H1 (cell line): ENCODE measurements around the gene ANXA5. TPM values are rescaled to one million over a fixed set of nuclear protein-coding genes. Genes with fewer than 3 reads are reported as not detected.

Experiments used
- CTCF ChIA-PET: fragments of 300-600 bp; sonication (Branson Sonifier 250); formaldehyde crosslinking; loops from one replicate; lab custom pipeline; 2021; ENCODE audit not compliant: partially characterized antibody; lab: Charles Lee
- POLR2A ChIA-PET: fragments of 300-600 bp; sonication (Branson Sonifier 250); formaldehyde crosslinking; loops from one replicate; lab custom pipeline; 2021; ENCODE audit warnings: inconsistent platforms; ENCODE audit not compliant: partially characterized antibody; lab: Charles Lee
- DNase-seq, 2 experiments: peaks; one replicate each; pipeline versions ENCODE4 v3.0.0 to v3.0.0-alpha.2; 2010 to 2022; ENCODE audit warnings: low spot score in 2 of 2, low read depth in 1 of 2, mixed read lengths in 1 of 2
- FAIRE-seq: peaks from 2 replicates; lab custom pipeline; 2011; peaks lifted over from hg19 to GRCh38; lab: Jason Lieb, UNC
- H2AFZ ChIP-seq: 2 replicates; pipeline ENCODE4 v1.8.1; 2012; ENCODE audit warnings: low read length, inconsistent platforms
- H2AK5ac ChIP-seq: 2 replicates; pipeline ENCODE4 v1.6.1; 2013; ENCODE audit warnings: low read depth, low read length
- H2BK120ac ChIP-seq: replicated peaks from 2 replicates; pipeline ENCODE3; 2013; ENCODE audit warnings: low read depth, low read length, inconsistent platforms
- H2BK12ac ChIP-seq: 2 replicates; pipeline ENCODE4 v1.6.1; 2013; ENCODE audit warnings: low read depth, low read length
- H2BK15ac ChIP-seq: 2 replicates; pipeline ENCODE4 v1.6.1; 2013; ENCODE audit warnings: low read length
- H2BK20ac ChIP-seq: 2 replicates; pipeline ENCODE4 v1.6.1; 2013; ENCODE audit warnings: low read length
- H2BK5ac ChIP-seq: 2 replicates; pipeline ENCODE4 v1.6.1; 2013; ENCODE audit warnings: low read depth, low read length
- H3K14ac ChIP-seq: 2 replicates; pipeline ENCODE4 v1.6.1; 2013; ENCODE audit warnings: inconsistent platforms; ENCODE audit not compliant: insufficient read length
- H3K18ac ChIP-seq: 2 replicates; pipeline ENCODE4 v1.6.1; 2013; ENCODE audit warnings: low read length; ENCODE audit errors: extremely low read depth
- H3K23ac ChIP-seq: 2 replicates; pipeline ENCODE4 v1.6.1; 2013; ENCODE audit warnings: inconsistent platforms; ENCODE audit not compliant: insufficient read length
- H3K23me2 ChIP-seq: 2 replicates; pipeline ENCODE4 v1.6.1; 2013; ENCODE audit warnings: low read depth, low read length
- H3K27ac ChIP-seq: 2 replicates; pipeline ENCODE4 v1.6.1; 2011; ENCODE audit warnings: low read depth, low read length, inconsistent platforms
- H3K27me3 ChIP-seq, 4 experiments: replicated peaks in 1 of 4; 1 replicate in 1 of 4; 2 replicates in 3 of 4; pipeline versions ENCODE4 v1.6.1 to v1.8.1; 2011 to 2013; ENCODE audit warnings: low read length in 3 of 4, mild to moderate bottlenecking in 3 of 4, inconsistent platforms in 2 of 4, mixed read lengths in 2 of 4, moderate library complexity in 1 of 4; ENCODE audit not compliant: control insufficient read depth in 3 of 4, insufficient read depth in 3 of 4; ENCODE audit errors: extremely low read depth in 1 of 4
- H3K36me3 ChIP-seq, 4 experiments: 2 replicates each; pipeline versions ENCODE4 v1.6.1 to v1.8.1; 2011 to 2013; ENCODE audit warnings: mild to moderate bottlenecking in 4 of 4, low read length in 3 of 4, moderate library complexity in 2 of 4, control low read depth in 1 of 4, inconsistent platforms in 1 of 4; ENCODE audit not compliant: insufficient read depth in 4 of 4, control insufficient read depth in 2 of 4
- H3K4ac ChIP-seq: replicated peaks from 2 replicates; pipeline ENCODE3; 2013; ENCODE audit warnings: low read length, low read depth, mixed read lengths, inconsistent platforms; ENCODE audit not compliant: insufficient read length
- H3K4me1 ChIP-seq, 4 experiments: replicated peaks in 1 of 4; 1 replicate in 1 of 4; 2 replicates in 3 of 4; pipeline versions ENCODE4 v1.6.1 to v1.8.1; 2011 to 2013; ENCODE audit warnings: low read length in 3 of 4, inconsistent platforms in 2 of 4, mixed read lengths in 1 of 4; ENCODE audit not compliant: insufficient read depth in 4 of 4, control insufficient read depth in 3 of 4
- H3K4me2 ChIP-seq, 2 experiments: 2 replicates each; pipeline versions ENCODE4 v1.6.1 to v1.8.1; 2011 to 2013; ENCODE audit warnings: low read depth in 2 of 2, low read length in 2 of 2, control low read depth in 1 of 2, inconsistent platforms in 1 of 2, mild to moderate bottlenecking in 1 of 2; ENCODE audit not compliant: insufficient read depth in 1 of 2
- H3K4me3 ChIP-seq, 4 experiments: fragments of 200-600, 300-600 bp in 1 of 4; sonication (generic), shearing (Covaris generic), sonication (Bioruptor Twin) in 1 of 4; 2 replicates each; pipeline versions ENCODE4 v1.5.1 to v1.8.1; 2011 to 2016; ENCODE audit warnings: low read length in 4 of 4, low read depth in 3 of 4, control low read depth in 2 of 4, inconsistent platforms in 2 of 4, mild to moderate bottlenecking in 2 of 4, mixed read lengths in 1 of 4, moderate library complexity in 1 of 4; ENCODE audit not compliant: insufficient read depth in 2 of 4; ENCODE audit errors: extremely low read depth in 1 of 4
- H3K56ac ChIP-seq: replicated peaks from 2 replicates; pipeline ENCODE3; 2013; ENCODE audit warnings: low read depth, mild to moderate bottlenecking, mixed read lengths, low read length, inconsistent platforms; ENCODE audit not compliant: insufficient read length
- H3K79me1 ChIP-seq: 2 replicates; pipeline ENCODE4 v1.6.1; 2013; ENCODE audit warnings: low read depth, low read length, control low read depth
- H3K79me2 ChIP-seq, 2 experiments: 2 replicates each; pipeline versions ENCODE4 v1.6.1 to v1.8.1; 2012 to 2013; ENCODE audit warnings: low read length in 2 of 2, mild to moderate bottlenecking in 2 of 2, inconsistent platforms in 1 of 2; ENCODE audit not compliant: insufficient read depth in 2 of 2, control insufficient read depth in 1 of 2
- H3K9ac ChIP-seq, 4 experiments: replicated peaks in 1 of 4; 1 replicate in 1 of 4; 2 replicates in 3 of 4; pipeline versions ENCODE4 v1.6.1 to v1.8.1; 2011 to 2013; ENCODE audit warnings: low read depth in 3 of 4, low read length in 3 of 4, control low read depth in 2 of 4, mild to moderate bottlenecking in 2 of 4, moderate library complexity in 2 of 4, inconsistent platforms in 1 of 4; ENCODE audit errors: extremely low read depth in 1 of 4
- H3K9me3 ChIP-seq, 2 experiments: 2 replicates each; pipeline versions ENCODE4 v1.6.1 to v1.8.1; 2012 to 2013; ENCODE audit warnings: mild to moderate bottlenecking in 2 of 2, moderate library complexity in 2 of 2, control low read depth in 1 of 2, inconsistent platforms in 1 of 2, low read depth in 1 of 2, low read length in 1 of 2, mixed read lengths in 1 of 2; ENCODE audit not compliant: insufficient read depth in 2 of 2
- H4K20me1 ChIP-seq, 2 experiments: replicated peaks in 1 of 2; 2 replicates each; pipeline versions ENCODE3 to v1.8.1; 2011 to 2013; ENCODE audit warnings: inconsistent platforms in 2 of 2, low read length in 2 of 2, mild to moderate bottlenecking in 1 of 2; ENCODE audit not compliant: insufficient read depth in 2 of 2, control insufficient read depth in 1 of 2
- H4K5ac ChIP-seq: 2 replicates; pipeline ENCODE4 v1.6.1; 2013; ENCODE audit warnings: low read length, low read depth, mixed read lengths, inconsistent platforms; ENCODE audit not compliant: insufficient read length
- H4K8ac ChIP-seq: 2 replicates; pipeline ENCODE4 v1.8.0; 2013; ENCODE audit warnings: mild to moderate bottlenecking, moderate library complexity, low read length, inconsistent platforms; ENCODE audit not compliant: insufficient read depth; ENCODE audit errors: extremely low read depth
- H4K91ac ChIP-seq: replicated peaks from 2 replicates; pipeline ENCODE3; 2013; ENCODE audit warnings: low read length, mixed read lengths, inconsistent platforms; ENCODE audit not compliant: insufficient read length
- CBX5 ChIP-seq: fragments of 300-800, 300-1000 bp; sonication (generic); IDR thresholded peaks from 2 replicates; pipeline ENCODE4 v1.7.1; 2016; ENCODE audit warnings: antibody characterized with exemption, low read length, low read depth
- GABPA ChIP-seq: IDR thresholded peaks from 2 replicates; pipeline ENCODE4 v1.6.1; 2011; ENCODE audit warnings: mild to moderate bottlenecking, low read length, moderate library complexity, borderline replicate concordance; ENCODE audit not compliant: insufficient read depth
- HDAC2 ChIP-seq, 2 experiments: fragments of 300-600 bp in 1 of 2; sonication (generic) in 1 of 2; IDR thresholded peaks; 2 replicates each; pipeline ENCODE4 v1.6.1; 2011 to 2012; ENCODE audit warnings: low read depth in 2 of 2, low read length in 2 of 2, mild to moderate bottlenecking in 2 of 2, moderate library complexity in 2 of 2, borderline replicate concordance in 1 of 2, inconsistent platforms in 1 of 2
- KDM1A ChIP-seq: fragments of 200-600, 300-600 bp; sonication (generic); IDR thresholded peaks from 2 replicates; pipeline ENCODE4 v1.7.1; 2016; ENCODE audit warnings: mild to moderate bottlenecking, low read length, borderline replicate concordance
- NRF1 ChIP-seq: IDR thresholded peaks from 2 replicates; pipeline ENCODE4 v1.6.1; 2011; ENCODE audit warnings: mild to moderate bottlenecking, low read depth, low read length, improper control_type of control experiment
- RNF2 ChIP-seq: fragments of 200-900, 300-1000 bp; sonication (generic); IDR thresholded peaks from 2 replicates; pipeline ENCODE4 v1.7.1; 2016; ENCODE audit warnings: borderline replicate concordance, low read depth, mild to moderate bottlenecking, antibody characterized with exemption, low read length; ENCODE audit not compliant: poor library complexity, severe bottlenecking; ENCODE audit errors: missing control alignments
- SAP30 ChIP-seq: fragments of 300-600 bp; sonication (generic); IDR thresholded peaks from 2 replicates; pipeline ENCODE4 v1.7.1; 2012; ENCODE audit warnings: low read length, moderate library complexity, mild to moderate bottlenecking, inconsistent platforms; ENCODE audit not compliant: insufficient read depth, insufficient replicate concordance
- SIRT6 ChIP-seq: IDR thresholded peaks from one replicate; pipeline ENCODE4 v1.7.1; 2012; ENCODE audit warnings: low read length, inconsistent platforms
- TAF1 ChIP-seq: IDR thresholded peaks from 2 replicates; pipeline ENCODE4 v1.6.1; 2011; ENCODE audit warnings: mild to moderate bottlenecking, low read depth, low read length
- YY1 ChIP-seq: IDR thresholded peaks from 2 replicates; pipeline ENCODE4 v1.6.1; 2011; ENCODE audit warnings: low read depth, mild to moderate bottlenecking, low read length
- ZNF274 ChIP-seq: IDR thresholded peaks from 2 replicates; pipeline ENCODE4 v1.7.0; 2012; ENCODE audit warnings: low read length, borderline replicate concordance; ENCODE audit errors: extremely low read depth
- WGBS, 2 experiments: shearing (Covaris generic) in 1 of 2; methylation state at CpG; one replicate each; pipeline versions ENCODE4 v1.1.6 to v1.1.7; 2013 to 2015; ENCODE audit warnings: low lambda C conversion rate in 2 of 2, mixed read lengths in 2 of 2, inconsistent platforms in 1 of 2, low coverage in 1 of 2, missing lambda C conversion rate in 1 of 2; ENCODE audit not compliant: insufficient replicate concordance in 2 of 2, insufficient coverage in 1 of 2, insufficient read length in 1 of 2; ENCODE audit errors: extremely low coverage in 1 of 2, missing lambda C conversion rate in 1 of 2; 5-methylcytosine and 5-hydroxymethylcytosine counted together
- polyA plus RNA-seq, 7 experiments: library from polyadenylated mRNA; depleted of rRNA in 3 of 7; stranded (reverse) in 5 of 7; unstranded in 2 of 7; fragments of >200 nt in 5 of 7; fragments of 200-250 nt in 2 of 7; gene quantifications; 1 replicate in 5 of 7; 2 replicates in 1 of 7; 4 replicates in 1 of 7; pipeline versions ENCODE4 v1.2.1 to v1.2.3, GENCODE V29; 2011 to 2013; ENCODE audit warnings: missing spikeins in 2 of 7, mixed read lengths in 2 of 7
- total RNA-seq: library from RNA; stranded (reverse); fragmentation: NEBNext Ultra II Directional; extraction: Animal tissue kit (Norgen Biotek cat#: 25700); gene quantifications from 2 replicates; pipeline ENCODE4 v1.2.1, GENCODE V29; 2021

ANXA5 gene
- total and polyA plus RNA-seq, 2 of the 8 experiments (the other 6 are each of a cell fraction or from before 2014, with no cell fraction given) = 213 to 221 TPM

- Histone ChIP-seq H3K27ac (no peak overlapping the region), H3K4me3 (no peak overlapping the region), H3K18ac (no peak overlapping the region), H3K4ac (no peak overlapping the region), H3K56ac (no peak overlapping the region), H2BK12ac (no peak overlapping the region), H3K79me1 (peaks cover 7% of the 10 kb centered on the region), H3K4me1 (peaks cover 0 to 5% (median 3%) of the 10 kb centered on the region in 4 experiments; a peak in 2 of 7 replicates), H3K23ac (no peak overlapping the region), H2BK20ac (no peak overlapping the region), H4K5ac (no peak overlapping the region), H3K9ac (no peak overlapping the region), H3K23me2 (no peaks in the 10 kb centered on the region), H3K9me3 (no peaks in the 10 kb centered on the region), H2BK15ac (no peak overlapping the region), H3K27me3 (no peaks in the 10 kb centered on the region), H3K4me2 (no peak overlapping the region), H2AFZ (no peak overlapping the region), H3K14ac (no peak overlapping the region), H4K8ac (no peak overlapping the region), H4K20me1 (peaks cover 2% of the 10 kb centered on the region in 2 experiments), H2BK5ac (no peak overlapping the region), H2AK5ac (no peak overlapping the region), H3K79me2 (peaks cover 3 to 48% of the 10 kb centered on the region in 2 experiments; a peak in 2 of 4 replicates), H4K91ac (no peak overlapping the region), H2BK120ac (no peak overlapping the region), H3K36me3 (peaks cover 0 to 45% (median 19%) of the 10 kb centered on the region in 4 experiments; a peak in 6 of 8 replicates)
- WGBS, 2 experiments = 95% methylated on average over 6 of the region's 6 CpGs; no CpG with 5 or more reads in 1 of the 2 experiments
- POLR2A ChIA-PET = interaction anchor here (1.0 to 1.6 kb wide), 2 partner anchors 11 to 26 kb away, joined by 3 to 5 read pairs; partner anchors contain the start of gene ANXA5
- CTCF ChIA-PET = interaction anchor here (0.8 to 2.1 kb wide), 9 partner anchors 9 to 104 kb away, joined by 3 to 7 read pairs (median 3); no protein-coding TSS in a partner anchor
- no peak for DNase-seq
- FAIRE-seq = no peak
- TF ChIP-seq RNF2 (no peak), KDM1A (no peak), ZNF274 (no peak), TAF1 (no peak), YY1 (no peak), SIRT6 (no peak), GABPA (no peak), SAP30 (no peak), NRF1 (no peak), HDAC2 (IDR thresholded peaks at IDR 0.05; ENCODE audit: borderline replicate concordance in 1 of 2, low read depth in 2 of 2, low read length in 2 of 2) (no peak), CBX5 (no peak)
These were observed 10.5 kb downstream of the ANXA5 start for GRCh38 chr4:121686255-121686654.
